ENCODE data around the gene UBE2E2.

The UBE2E2 gene

GRCh38 chr3:23387286-23387918, 184.3 kb downstream of the UBE2E2 start:
- Histone ChIP-seq H3K4me2 (ENCODE audit: low read depth, low read length, poor library complexity, severe bottlenecking) (no peak overlapping the region), H3K9me2 (replicated peaks; ENCODE audit: low read depth, low read length) (no peaks in the 10 kb centered on the region), H2AFZ (ENCODE audit: low read length) (no peak overlapping the region), H3K9me3 (ENCODE audit: insufficient read depth, low read depth, low read length) (no peaks in the 10 kb centered on the region), H3K4me3 (ENCODE audit: low read length, poor library complexity, severe bottlenecking) (no peak overlapping the region), H3K79me2 (ENCODE audit: insufficient read depth, low read length) (no peaks in the 10 kb centered on the region), H3K36me3 (ENCODE audit: insufficient read depth, low read length) (no peaks in the 10 kb centered on the region), H4K20me1 (ENCODE audit: insufficient read depth, low read length, poor library complexity, severe bottlenecking) (no peaks in the 10 kb centered on the region), H3K27me3 (ENCODE audit: insufficient read depth, low read length, poor library complexity, severe bottlenecking) (no peaks in the 10 kb centered on the region), H3F3A (ENCODE audit: low read depth) (no peaks in the 10 kb centered on the region), H3K4me1 (ENCODE audit: insufficient read depth, low read length, poor library complexity, severe bottlenecking) (peaks cover 7% of the 10 kb centered on the region), H3K9ac (ENCODE audit: low read depth, low read length, poor library complexity, severe bottlenecking) (no peak overlapping the region)
- TF ChIP-seq, protein P1, sequence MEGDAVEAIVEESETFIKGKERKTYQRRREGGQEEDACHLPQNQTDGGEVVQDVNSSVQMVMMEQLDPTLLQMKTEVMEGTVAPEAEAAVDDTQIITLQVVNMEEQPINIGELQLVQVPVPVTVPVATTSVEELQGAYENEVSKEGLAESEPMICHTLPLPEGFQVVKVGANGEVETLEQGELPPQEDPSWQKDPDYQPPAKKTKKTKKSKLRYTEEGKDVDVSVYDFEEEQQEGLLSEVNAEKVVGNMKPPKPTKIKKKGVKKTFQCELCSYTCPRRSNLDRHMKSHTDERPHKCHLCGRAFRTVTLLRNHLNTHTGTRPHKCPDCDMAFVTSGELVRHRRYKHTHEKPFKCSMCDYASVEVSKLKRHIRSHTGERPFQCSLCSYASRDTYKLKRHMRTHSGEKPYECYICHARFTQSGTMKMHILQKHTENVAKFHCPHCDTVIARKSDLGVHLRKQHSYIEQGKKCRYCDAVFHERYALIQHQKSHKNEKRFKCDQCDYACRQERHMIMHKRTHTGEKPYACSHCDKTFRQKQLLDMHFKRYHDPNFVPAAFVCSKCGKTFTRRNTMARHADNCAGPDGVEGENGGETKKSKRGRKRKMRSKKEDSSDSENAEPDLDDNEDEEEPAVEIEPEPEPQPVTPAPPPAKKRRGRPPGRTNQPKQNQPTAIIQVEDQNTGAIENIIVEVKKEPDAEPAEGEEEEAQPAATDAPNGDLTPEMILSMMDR (conservative IDR thresholded peaks at IDR 0.05; ENCODE audit: low read length) = no peak
- TF ChIP-seq EZH2phosphoT487 (IDR thresholded peaks at IDR 0.05; ENCODE audit: borderline replicate concordance) = no peak

- H3K27me3 ChIP-seq (ENCODE audit: insufficient read depth, low read length, poor library complexity, severe bottlenecking) = no peaks in the 10 kb centered on the region
- H3K9ac ChIP-seq (ENCODE audit: low read depth, low read length, poor library complexity, severe bottlenecking) = no peak overlapping the region
- peaks cover 11% of the 10 kb centered on the region for H3K4me1 ChIP-seq (ENCODE audit: insufficient read depth, low read length, poor library complexity, severe bottlenecking)
- no peaks in the 10 kb centered on the region for H4K20me1 ChIP-seq (ENCODE audit: insufficient read depth, low read length, poor library complexity, severe bottlenecking)
- H3K79me2 ChIP-seq (ENCODE audit: insufficient read depth, low read length) = no peaks in the 10 kb centered on the region
- H3F3A ChIP-seq (ENCODE audit: low read depth) = no peaks in the 10 kb centered on the region
- no peaks in the 10 kb centered on the region for H3K9me2 ChIP-seq (replicated peaks; ENCODE audit: low read depth, low read length)
- TF ChIP-seq, protein P1 (conservative IDR thresholded peaks at IDR 0.05; ENCODE audit: low read length) = no peak
- TF ChIP-seq EZH2phosphoT487 (IDR thresholded peaks at IDR 0.05; ENCODE audit: borderline replicate concordance) = no peak
- no peak overlapping the region for H3K4me3 ChIP-seq (ENCODE audit: low read length, poor library complexity, severe bottlenecking)
- H3K4me2 ChIP-seq (ENCODE audit: low read depth, low read length, poor library complexity, severe bottlenecking) = no peak overlapping the region
- H3K9me3 ChIP-seq (ENCODE audit: insufficient read depth, low read depth, low read length) = no peaks in the 10 kb centered on the region
- H3K36me3 ChIP-seq (ENCODE audit: insufficient read depth, low read length) = no peaks in the 10 kb centered on the region
- H2AFZ ChIP-seq (ENCODE audit: low read length) = no peak overlapping the region
Measured at GRCh38 chr3:23389089-23389488, 186.0 kb downstream of the UBE2E2 start.

- no peak overlapping the region for H3K9ac ChIP-seq (ENCODE audit: low read depth, low read length, poor library complexity, severe bottlenecking)
- H3K79me2 ChIP-seq (ENCODE audit: insufficient read depth, low read length) = no peaks in the 10 kb centered on the region
- no peak overlapping the region for H2AFZ ChIP-seq (ENCODE audit: low read length)
- H3K9me3 ChIP-seq (ENCODE audit: insufficient read depth, low read depth, low read length) = no peaks in the 10 kb centered on the region
- no peaks in the 10 kb centered on the region for H3F3A ChIP-seq (ENCODE audit: low read depth)
- peaks cover 11% of the 10 kb centered on the region for H3K4me1 ChIP-seq (ENCODE audit: insufficient read depth, low read length, poor library complexity, severe bottlenecking)
- no peaks in the 10 kb centered on the region for H3K36me3 ChIP-seq (ENCODE audit: insufficient read depth, low read length)
- H3K9me2 ChIP-seq (replicated peaks; ENCODE audit: low read depth, low read length) = no peaks in the 10 kb centered on the region
- H3K4me2 ChIP-seq (ENCODE audit: low read depth, low read length, poor library complexity, severe bottlenecking) = no peak overlapping the region
- no peaks in the 10 kb centered on the region for H3K27me3 ChIP-seq (ENCODE audit: insufficient read depth, low read length, poor library complexity, severe bottlenecking)
- H3K4me3 ChIP-seq (ENCODE audit: low read length, poor library complexity, severe bottlenecking) = no peak overlapping the region
- no peaks in the 10 kb centered on the region for H4K20me1 ChIP-seq (ENCODE audit: insufficient read depth, low read length, poor library complexity, severe bottlenecking)
- no peak for TF ChIP-seq EZH2phosphoT487 (IDR thresholded peaks at IDR 0.05; ENCODE audit: borderline replicate concordance)
- TF ChIP-seq, protein P1 (conservative IDR thresholded peaks at IDR 0.05; ENCODE audit: low read length) = no peak
Measured at GRCh38 chr3:23389686-23390085, 186.6 kb downstream of the UBE2E2 start.
